Mesendoderm (in vitro differentiated cells): ENCODE data around the gene DOCK7.
"Not testable (repeated sequence)": the region's sequence is repeated elsewhere in the genome, so short reads cannot be mapped to it uniquely, and the experiment has no call there.

ENCODE experiments used
- DNase-seq: peaks from one replicate; pipeline ENCODE4 v3.0.0; 2013
- H2AK5ac ChIP-seq: 2 replicates; pipeline ENCODE4 v1.6.1; 2013; ENCODE audit warnings: low read length, inconsistent platforms
- H2BK120ac ChIP-seq: 2 replicates; pipeline ENCODE4 v1.6.1; 2013; ENCODE audit warnings: low read depth, mild to moderate bottlenecking, low read length, moderate library complexity, mixed read lengths
- H2BK15ac ChIP-seq: replicated peaks from 2 replicates; pipeline ENCODE4 v1.6.1; 2013; ENCODE audit warnings: low read depth, mild to moderate bottlenecking, moderate library complexity
- H2BK5ac ChIP-seq: 2 replicates; pipeline ENCODE4 v1.6.1; 2013; ENCODE audit warnings: low read length, inconsistent platforms
- H3K18ac ChIP-seq: 2 replicates; pipeline ENCODE4 v1.6.1; 2013; ENCODE audit warnings: mild to moderate bottlenecking, low read length, mixed read lengths
- H3K23ac ChIP-seq: one replicate; pipeline ENCODE4 v1.6.1; 2013; ENCODE audit warnings: low read length
- H3K27ac ChIP-seq: 2 replicates; pipeline ENCODE4 v1.5.1; 2013; ENCODE audit warnings: low read depth, mild to moderate bottlenecking, inconsistent platforms, low read length, moderate library complexity
- H3K27me3 ChIP-seq: 2 replicates; pipeline ENCODE4 v1.6.1; 2013; ENCODE audit warnings: low read length, control low read depth, mild to moderate bottlenecking, inconsistent platforms; ENCODE audit not compliant: insufficient read depth, poor library complexity
- H3K36me3 ChIP-seq: 2 replicates; pipeline ENCODE4 v1.6.1; 2013; ENCODE audit warnings: low read length, inconsistent platforms; ENCODE audit not compliant: control insufficient read depth, insufficient read depth
- H3K4ac ChIP-seq: one replicate; pipeline ENCODE4 v1.6.1; 2013; ENCODE audit warnings: low read depth, mild to moderate bottlenecking, low read length, moderate library complexity
- H3K4me1 ChIP-seq: 2 replicates; pipeline ENCODE4 v1.6.1; 2013; ENCODE audit warnings: low read depth, low read length, inconsistent platforms; ENCODE audit not compliant: control insufficient read depth
- H3K4me2 ChIP-seq: 2 replicates; pipeline ENCODE4 v1.6.1; 2013; ENCODE audit warnings: low read length
- H3K4me3 ChIP-seq: 2 replicates; pipeline ENCODE4 v1.5.1; 2013; ENCODE audit warnings: mild to moderate bottlenecking, low read length
- H3K56ac ChIP-seq: one replicate; pipeline ENCODE4 v1.6.1; 2013; ENCODE audit warnings: low read length
- H3K79me1 ChIP-seq: 2 replicates; pipeline ENCODE4 v1.6.1; 2013; ENCODE audit warnings: low read length, inconsistent platforms
- H3K79me2 ChIP-seq: 2 replicates; pipeline ENCODE4 v1.6.1; 2013; ENCODE audit warnings: mild to moderate bottlenecking, low read length; ENCODE audit not compliant: control insufficient read depth, insufficient read depth
- H3K9ac ChIP-seq: 2 replicates; pipeline ENCODE4 v1.6.1; 2013; ENCODE audit warnings: low read length, inconsistent platforms
- H4K5ac ChIP-seq: one replicate; pipeline ENCODE4 v1.6.1; 2013; ENCODE audit warnings: low read length
- H4K8ac ChIP-seq: one replicate; pipeline ENCODE4 v1.6.1; 2013; ENCODE audit warnings: low read depth, mild to moderate bottlenecking, control low read depth, low read length, moderate library complexity
- WGBS: extraction: QIAGEN DNeasy Blood & Tissue Kit; methylation state at CpG from one replicate; pipeline ENCODE4 v1.1.7; 2013; ENCODE audit warnings: low lambda C conversion rate, missing lambda C conversion rate; ENCODE audit not compliant: insufficient coverage; ENCODE audit errors: extremely low coverage; 5-methylcytosine and 5-hydroxymethylcytosine counted together

Gene DOCK7

DNA sequence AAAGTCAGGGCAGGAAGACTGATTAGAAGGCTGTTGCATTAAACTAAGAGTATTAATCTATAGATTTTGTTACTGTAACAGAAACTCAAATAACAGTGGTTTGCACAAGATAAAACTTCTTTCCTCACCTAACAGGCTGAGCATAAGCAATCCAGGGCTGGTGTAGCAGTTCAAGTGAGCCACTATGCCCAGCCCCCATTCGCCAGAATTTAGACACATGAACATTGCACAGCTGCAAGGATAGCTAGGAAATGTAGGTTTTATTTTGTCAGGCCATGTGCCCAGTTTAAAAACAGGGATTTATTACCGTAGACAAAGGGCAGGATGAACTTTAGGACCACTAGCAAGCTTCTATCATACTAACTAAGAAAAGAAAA is 19.5 kb upstream of the DOCK7 start:
- WGBS, result no CpG with 5 or more reads among the region's 2 CpGs
- Histone ChIP-seq H3K36me3 (no peaks in the 10 kb centered on the region), H2AK5ac (no peak overlapping the region), H3K79me1 (no peaks in the 10 kb centered on the region), H3K56ac (no peak overlapping the region), H3K27ac (no peak overlapping the region), H3K79me2 (no peaks in the 10 kb centered on the region), H3K18ac (no peak overlapping the region), H3K4ac (no peak overlapping the region), H2BK5ac (no peak overlapping the region), H4K5ac (no peak overlapping the region), H4K8ac (no peak overlapping the region), H3K4me2 (no peak overlapping the region), H3K27me3 (no peaks in the 10 kb centered on the region), H2BK120ac (no peak overlapping the region), H3K23ac (no peak overlapping the region), H3K4me3 (no peak overlapping the region), H2BK15ac (no peak overlapping the region), H3K4me1 (no peaks in the 10 kb centered on the region), H3K9ac (no peak overlapping the region)
- DNase-seq, result no peak

GRCh38 chr1:62706985-62707743 is 19.0 kb upstream of the DOCK7 start:
- no peak overlapping the region for H3K4me2 ChIP-seq
- no peaks in the 10 kb centered on the region for H3K4me1 ChIP-seq
- no peak overlapping the region for H2BK5ac ChIP-seq
- no peak overlapping the region for H3K56ac ChIP-seq
- no peaks in the 10 kb centered on the region for H3K36me3 ChIP-seq
- H2BK120ac ChIP-seq, result no peak overlapping the region
- H3K4ac ChIP-seq, result no peak overlapping the region
- no peak overlapping the region for H3K9ac ChIP-seq
- no peak overlapping the region for H2AK5ac ChIP-seq
- H4K8ac ChIP-seq, result no peak overlapping the region
- H3K27me3 ChIP-seq, result no peaks in the 10 kb centered on the region
- no peak overlapping the region for H3K27ac ChIP-seq
- no peak overlapping the region for H4K5ac ChIP-seq
- H3K79me2 ChIP-seq, result no peaks in the 10 kb centered on the region
- no peaks in the 10 kb centered on the region for H3K79me1 ChIP-seq
- no peak overlapping the region for H3K23ac ChIP-seq
- H2BK15ac ChIP-seq, result no peak overlapping the region
- DNase-seq, result no peak
- H3K18ac ChIP-seq, result no peak overlapping the region
- WGBS, result no CpG with 5 or more reads among the region's 7 CpGs
- no peak overlapping the region for H3K4me3 ChIP-seq

GRCh38 chr1:62698161-62698560 is 10.0 kb upstream of the DOCK7 start:
- not testable (repeated sequence) for H2BK5ac ChIP-seq, H3K56ac ChIP-seq, DNase-seq, H4K5ac ChIP-seq, H3K9ac ChIP-seq, H2BK15ac ChIP-seq, H3K4ac ChIP-seq, H3K36me3 ChIP-seq, H3K18ac ChIP-seq, H3K79me2 ChIP-seq, H3K4me3 ChIP-seq, H4K8ac ChIP-seq, H3K4me2 ChIP-seq, H2BK120ac ChIP-seq, H3K79me1 ChIP-seq, H2AK5ac ChIP-seq, H3K23ac ChIP-seq, H3K4me1 ChIP-seq, H3K27me3 ChIP-seq, H3K27ac ChIP-seq
- no CpG with 5 or more reads among the region's 5 CpGs for WGBS

- not testable (repeated sequence) for H3K36me3 ChIP-seq, H3K27me3 ChIP-seq, H3K79me2 ChIP-seq, H3K4me2 ChIP-seq, H2BK15ac ChIP-seq, H3K4me3 ChIP-seq, H4K8ac ChIP-seq, H3K79me1 ChIP-seq, H3K4ac ChIP-seq, H3K23ac ChIP-seq, DNase-seq, H3K4me1 ChIP-seq, H2BK5ac ChIP-seq, H3K18ac ChIP-seq, H3K27ac ChIP-seq, H2AK5ac ChIP-seq, H3K56ac ChIP-seq, H4K5ac ChIP-seq, H3K9ac ChIP-seq, H2BK120ac ChIP-seq
- WGBS, result no CpG with 5 or more reads among the region's 7 CpGs
These were observed 6.3 kb upstream of the DOCK7 start for GRCh38 chr1:62694479-62694878.

DNA sequence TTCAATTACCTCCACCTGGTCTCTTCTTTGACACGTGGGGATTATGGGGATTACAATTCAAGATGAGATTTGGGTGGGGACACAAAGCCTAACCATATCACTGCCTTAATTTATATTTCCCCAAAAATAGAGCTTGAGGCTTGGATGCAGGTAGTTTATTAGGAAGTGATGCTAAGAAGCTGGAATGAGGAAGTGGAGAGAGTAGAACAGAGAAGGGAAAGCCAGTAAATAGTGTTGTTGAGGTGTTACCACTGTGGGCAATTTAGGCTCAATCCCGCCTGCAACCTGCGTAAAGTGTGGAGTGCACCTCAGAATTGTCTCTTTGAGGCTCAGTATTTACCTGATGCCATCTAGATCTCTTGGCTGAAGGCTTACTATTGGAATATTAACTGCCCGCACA is 4.9 kb upstream of the DOCK7 start:
- no peak overlapping the region for H3K27ac ChIP-seq
- H3K36me3 ChIP-seq, result no peaks in the 10 kb centered on the region
- no peak overlapping the region for H3K9ac ChIP-seq
- no peak overlapping the region for H3K4me3 ChIP-seq
- no peak overlapping the region for H2BK120ac ChIP-seq
- no peak overlapping the region for H3K18ac ChIP-seq
- H3K56ac ChIP-seq, result no peak overlapping the region
- no peak overlapping the region for H3K4ac ChIP-seq
- no peak for DNase-seq
- H4K8ac ChIP-seq, result no peak overlapping the region
- no peak overlapping the region for H4K5ac ChIP-seq
- H3K23ac ChIP-seq, result no peak overlapping the region
- H3K79me1 ChIP-seq, result no peaks in the 10 kb centered on the region
- H3K4me2 ChIP-seq, result no peak overlapping the region
- peaks cover 3% of the 10 kb centered on the region for H3K4me1 ChIP-seq
- WGBS, result no CpG with 5 or more reads among the region's 4 CpGs
- H2BK15ac ChIP-seq, result no peak overlapping the region
- H3K27me3 ChIP-seq, result no peaks in the 10 kb centered on the region
- H2BK5ac ChIP-seq, result no peak overlapping the region
- no peak overlapping the region for H2AK5ac ChIP-seq
- no peaks in the 10 kb centered on the region for H3K79me2 ChIP-seq
